Mammary epithelial cell (primary cell): ENCODE results near the gene GGA1.

Experiments
- CTCF ChIP-seq, 2 donors: IDR thresholded peaks in 1 of 2; conservative IDR thresholded peaks in 1 of 2; 2 replicates each; pipeline ENCODE4 v1.5.1; 2011 to 2012; ENCODE audit warnings: inconsistent platforms in 2 of 2, low read length in 2 of 2, mild to moderate bottlenecking in 2 of 2, control low read depth in 1 of 2, low read depth in 1 of 2; ENCODE audit not compliant: insufficient read depth in 1 of 2; ENCODE audit errors: extremely low read depth in 1 of 2
- EZH2 ChIP-seq: IDR thresholded peaks from 2 replicates; pipeline ENCODE4 v1.6.1; 2012; ENCODE audit warnings: low read length, inconsistent platforms, borderline replicate concordance

DNA sequence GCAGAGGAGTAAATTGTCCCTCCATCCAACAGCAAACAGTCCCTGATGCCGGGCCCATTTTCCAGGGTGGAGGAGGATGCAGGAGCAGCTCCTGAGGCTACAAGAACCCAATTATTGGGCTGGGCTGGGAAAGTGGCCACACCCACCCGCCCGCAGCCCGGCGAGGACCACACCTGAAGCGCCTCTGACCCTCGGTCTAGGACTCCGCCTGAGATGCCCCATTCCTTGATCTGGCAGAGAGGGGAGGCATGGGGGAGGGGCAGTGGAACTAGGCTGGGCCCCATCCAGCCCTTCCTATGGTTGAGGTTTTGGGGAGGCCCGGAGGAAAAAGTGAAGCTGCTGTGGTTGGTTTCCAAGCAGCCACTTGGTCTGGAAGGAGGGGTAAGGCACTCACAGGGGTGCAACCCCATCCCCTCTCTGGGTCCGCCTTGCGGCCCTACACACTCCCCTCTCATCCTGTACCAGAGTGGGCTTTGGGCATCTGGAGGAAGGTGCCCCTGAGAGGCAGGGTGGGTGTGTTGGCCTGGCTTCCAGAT lies 64.4 kb downstream of the GGA1 start:
- TF ChIP-seq CTCF (conservative IDR thresholded peaks at IDR 0.05 in 1 of 2, IDR thresholded peaks at IDR 0.05 in 1 of 2; ENCODE audit: extremely low read depth in 1 of 2, insufficient read depth in 1 of 2, low read depth in 1 of 2, low read length in 2 of 2) (no peak), EZH2 (no peak)
